Tibial nerve (tissue), 4 donors: ENCODE results near the gene LSAMP.

ENCODE experiments used
- EP300 ChIP-seq, 2 donors: sonication (generic); formaldehyde crosslinking; IDR thresholded peaks; one replicate each; pipeline ENCODE4 v1.6.1; 2017; ENCODE audit warnings: antibody characterized with exemption in 2 of 2, mild to moderate bottlenecking in 1 of 2
- POLR2A ChIP-seq, 2 donors: fragments of 450-650 bp; IDR thresholded peaks; one replicate each; pipeline ENCODE4 v1.6.1; 2017; ENCODE audit warnings: antibody characterized with exemption in 2 of 2, mild to moderate bottlenecking in 2 of 2, moderate library complexity in 2 of 2
- TF ChIP-seq, protein P1 (sequence below), 5 experiments: fragments of 200-600 bp in 3 of 5; fragments of 450-650 bp in 2 of 5; sonication (generic) in 3 of 5; IDR thresholded peaks; one replicate each; pipeline ENCODE4 v1.5.1; 2016 to 2019; ENCODE audit warnings: antibody characterized with exemption in 5 of 5, mild to moderate bottlenecking in 3 of 5, moderate library complexity in 2 of 5

GRCh38 chr3:116354382-116354781, 90.9 kb downstream of the LSAMP start:
- TF ChIP-seq, protein P1, sequence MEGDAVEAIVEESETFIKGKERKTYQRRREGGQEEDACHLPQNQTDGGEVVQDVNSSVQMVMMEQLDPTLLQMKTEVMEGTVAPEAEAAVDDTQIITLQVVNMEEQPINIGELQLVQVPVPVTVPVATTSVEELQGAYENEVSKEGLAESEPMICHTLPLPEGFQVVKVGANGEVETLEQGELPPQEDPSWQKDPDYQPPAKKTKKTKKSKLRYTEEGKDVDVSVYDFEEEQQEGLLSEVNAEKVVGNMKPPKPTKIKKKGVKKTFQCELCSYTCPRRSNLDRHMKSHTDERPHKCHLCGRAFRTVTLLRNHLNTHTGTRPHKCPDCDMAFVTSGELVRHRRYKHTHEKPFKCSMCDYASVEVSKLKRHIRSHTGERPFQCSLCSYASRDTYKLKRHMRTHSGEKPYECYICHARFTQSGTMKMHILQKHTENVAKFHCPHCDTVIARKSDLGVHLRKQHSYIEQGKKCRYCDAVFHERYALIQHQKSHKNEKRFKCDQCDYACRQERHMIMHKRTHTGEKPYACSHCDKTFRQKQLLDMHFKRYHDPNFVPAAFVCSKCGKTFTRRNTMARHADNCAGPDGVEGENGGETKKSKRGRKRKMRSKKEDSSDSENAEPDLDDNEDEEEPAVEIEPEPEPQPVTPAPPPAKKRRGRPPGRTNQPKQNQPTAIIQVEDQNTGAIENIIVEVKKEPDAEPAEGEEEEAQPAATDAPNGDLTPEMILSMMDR (IDR thresholded peaks at IDR 0.05) = no peak
- no peak for TF ChIP-seq POLR2A (IDR thresholded peaks at IDR 0.05)
- TF ChIP-seq EP300 (IDR thresholded peaks at IDR 0.05) = no peak
